ENCODE measurements around the gene VPS39. TPM values are rescaled to one million over a fixed set of nuclear protein-coding genes. Genes with fewer than 3 reads are reported as not detected.

VPS39 gene
- total RNA-seq, 1 experiment from 2014 or later, result 28.5 TPM

- Histone ChIP-seq H3K27me3 (ENCODE audit: low read length) (no peaks in the 10 kb centered on the region), H3K36me3 (ENCODE audit: low read depth, low read length) (peaks cover 11% of the 10 kb centered on the region; the same call in 1 of the 2 replicates), H3K4me3 (ENCODE audit: low read length) (peak overlapping the region; percentile 63), H3K9me3 (ENCODE audit: low read length) (no peaks in the 10 kb centered on the region), H3K4me2 (ENCODE audit: low read length) (peak overlapping the region; percentile 87), H3K27ac (ENCODE audit: low read length) (peak overlapping the region; percentile 50), H2AFZ (ENCODE audit: low read length) (peak overlapping the region; percentile 84), H3K79me2 (ENCODE audit: low read length) (no peaks in the 10 kb centered on the region), H4K20me1 (ENCODE audit: low read length) (no peaks in the 10 kb centered on the region), H3K9ac (ENCODE audit: low read length) (peak overlapping the region; percentile 45), H3K4me1 (ENCODE audit: insufficient read depth, low read length) (peaks cover 17% of the 10 kb centered on the region), H3K9me2 (replicated peaks; ENCODE audit: low read length) (no peaks in the 10 kb centered on the region), H3F3A (ENCODE audit: low read length, unreplicated experiment) (no peaks in the 10 kb centered on the region)
- BruUV-seq (replicated peaks), result no TSS peak
- ChIA-PET CTCF (no interaction called here), POLR2A (ENCODE audit: unreplicated experiment) (interaction anchor here (0.6 kb wide), 1 partner anchor 418 kb away, joined by 3 read pairs; no protein-coding TSS in a partner anchor)
- ATAC-seq, result peak; percentile 68
- intact Hi-C loops (cut with micrococcal nuclease), result no loop called here
- TF ChIP-seq EZH2 (IDR thresholded peaks at IDR 0.05; ENCODE audit: low read length, unreplicated experiment), result no peak
- TF ChIP-seq EZH2phosphoT487 (IDR thresholded peaks at IDR 0.05; ENCODE audit: borderline replicate concordance, low read length), result no peak
- no peak for TF ChIP-seq CTCF (conservative IDR thresholded peaks at IDR 0.05; ENCODE audit: low read depth, low read length)
- peak; percentile 76 for DNase-seq
These were observed 52.4 kb downstream of the VPS39 start for GRCh38 chr15:42155546-42156242.

GRCh38 chr15:42154956-42155355 lies 53.1 kb downstream of the VPS39 start:
- H3K9me3 ChIP-seq (ENCODE audit: low read length), result no peaks in the 10 kb centered on the region
- intact Hi-C loops (cut with micrococcal nuclease), result no loop called here
- peak overlapping the region; percentile 87 for H3K4me2 ChIP-seq (ENCODE audit: low read length)
- H3K79me2 ChIP-seq (ENCODE audit: low read length), result no peaks in the 10 kb centered on the region
- no peak for ATAC-seq
- H4K20me1 ChIP-seq (ENCODE audit: low read length), result no peaks in the 10 kb centered on the region
- TF ChIP-seq CTCF (conservative IDR thresholded peaks at IDR 0.05; ENCODE audit: low read depth, low read length) (no peak), EZH2phosphoT487 (IDR thresholded peaks at IDR 0.05; ENCODE audit: borderline replicate concordance, low read length) (no peak), EZH2 (IDR thresholded peaks at IDR 0.05; ENCODE audit: low read length, unreplicated experiment) (no peak)
- CTCF ChIA-PET, result no interaction called here
- no peak for DNase-seq
- BruUV-seq (replicated peaks), result no TSS peak
- peak overlapping the region; percentile 63 for H3K4me3 ChIP-seq (ENCODE audit: low read length)
- H3K9me2 ChIP-seq (replicated peaks; ENCODE audit: low read length), result no peaks in the 10 kb centered on the region
- no peak overlapping the region for H3K27ac ChIP-seq (ENCODE audit: low read length)
- no peak overlapping the region for H3K9ac ChIP-seq (ENCODE audit: low read length)
- H3F3A ChIP-seq (ENCODE audit: low read length, unreplicated experiment), result no peaks in the 10 kb centered on the region
- no peaks in the 10 kb centered on the region for H3K27me3 ChIP-seq (ENCODE audit: low read length)
- peaks cover 9% of the 10 kb centered on the region; the same call in 1 of the 2 replicates for H3K36me3 ChIP-seq (ENCODE audit: low read depth, low read length)
- H2AFZ ChIP-seq (ENCODE audit: low read length), result no peak overlapping the region
- POLR2A ChIA-PET (ENCODE audit: unreplicated experiment), result no interaction called here
- peaks cover 17% of the 10 kb centered on the region for H3K4me1 ChIP-seq (ENCODE audit: insufficient read depth, low read length)

- ATAC-seq (no peak), DNase-seq (no peak)
- H3K36me3 ChIP-seq (ENCODE audit: low read depth, low read length), result peaks cover 4% of the 10 kb centered on the region; the same call in 1 of the 2 replicates
- no peak overlapping the region for H3K4me3 ChIP-seq (ENCODE audit: low read length)
- BruUV-seq (replicated peaks), result no TSS peak
- no peak overlapping the region for H3K4me2 ChIP-seq (ENCODE audit: low read length)
- H3K9me2 ChIP-seq (replicated peaks; ENCODE audit: low read length), result no peaks in the 10 kb centered on the region
- no peaks in the 10 kb centered on the region for H3K79me2 ChIP-seq (ENCODE audit: low read length)
- ChIA-PET POLR2A (ENCODE audit: unreplicated experiment) (no interaction called here), CTCF (no interaction called here)
- no peaks in the 10 kb centered on the region for H4K20me1 ChIP-seq (ENCODE audit: low read length)
- no peaks in the 10 kb centered on the region for H3F3A ChIP-seq (ENCODE audit: low read length, unreplicated experiment)
- H2AFZ ChIP-seq (ENCODE audit: low read length), result no peak overlapping the region
- TF ChIP-seq CTCF (conservative IDR thresholded peaks at IDR 0.05; ENCODE audit: low read depth, low read length), result no peak
- no peak for TF ChIP-seq EZH2phosphoT487 (IDR thresholded peaks at IDR 0.05; ENCODE audit: borderline replicate concordance, low read length)
- TF ChIP-seq EZH2 (IDR thresholded peaks at IDR 0.05; ENCODE audit: low read length, unreplicated experiment), result no peak
- peaks cover 17% of the 10 kb centered on the region for H3K4me1 ChIP-seq (ENCODE audit: insufficient read depth, low read length)
- H3K9me3 ChIP-seq (ENCODE audit: low read length), result no peaks in the 10 kb centered on the region
- H3K27me3 ChIP-seq (ENCODE audit: low read length), result no peaks in the 10 kb centered on the region
- H3K27ac ChIP-seq (ENCODE audit: low read length), result no peak overlapping the region
- intact Hi-C loops (cut with micrococcal nuclease), result no loop called here
- no peak overlapping the region for H3K9ac ChIP-seq (ENCODE audit: low read length)
These were observed 53.7 kb downstream of the VPS39 start for GRCh38 chr15:42154212-42154941.

Data from PC-3 (cell line).